Adrenal gland (tissue), 5 donors: ENCODE measurements around the gene SPATA9.

Source experiments
- POLR2A ChIP-seq, 2 donors: fragments of 450-650 bp; IDR thresholded peaks; one replicate each; pipeline ENCODE4 v1.6.1; 2017; ENCODE audit warnings: antibody characterized with exemption in 2 of 2, mild to moderate bottlenecking in 2 of 2, moderate library complexity in 1 of 2
- TF ChIP-seq, protein P1 (sequence below), 6 experiments: fragments of 450-650 bp in 4 of 6; fragments of 200-600 bp in 2 of 6; sonication (generic) in 1 of 6; IDR thresholded peaks; 1 replicate in 5 of 6; 2 replicates in 1 of 6; pipeline versions ENCODE4 v1.5.1 to v1.8.0; 2016 to 2021; ENCODE audit warnings: antibody characterized with exemption in 6 of 6, mild to moderate bottlenecking in 2 of 6, moderate library complexity in 1 of 6
- donor health status: DM: no; HTN: no; CAD: no.

DNA sequence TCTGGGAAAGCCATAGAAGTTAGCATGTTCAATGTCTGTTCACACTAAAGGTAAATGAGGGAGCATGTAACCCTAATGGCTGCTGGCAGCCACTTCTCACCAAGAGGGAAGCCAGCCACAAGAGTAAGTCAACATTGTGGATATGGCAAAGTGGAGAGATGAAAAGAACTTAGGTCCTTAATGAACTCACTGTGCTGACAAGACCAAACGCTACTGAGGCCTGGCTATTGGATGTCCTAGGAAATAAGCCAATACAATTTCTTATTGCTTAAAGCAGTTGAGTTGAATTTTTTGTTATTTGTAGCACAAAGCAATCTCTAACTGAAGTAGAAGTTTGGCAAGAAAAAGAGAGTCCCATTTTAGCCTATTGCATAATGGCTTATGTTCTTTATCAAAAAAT lies 56.1 kb downstream of the SPATA9 start:
- TF ChIP-seq, protein P1, sequence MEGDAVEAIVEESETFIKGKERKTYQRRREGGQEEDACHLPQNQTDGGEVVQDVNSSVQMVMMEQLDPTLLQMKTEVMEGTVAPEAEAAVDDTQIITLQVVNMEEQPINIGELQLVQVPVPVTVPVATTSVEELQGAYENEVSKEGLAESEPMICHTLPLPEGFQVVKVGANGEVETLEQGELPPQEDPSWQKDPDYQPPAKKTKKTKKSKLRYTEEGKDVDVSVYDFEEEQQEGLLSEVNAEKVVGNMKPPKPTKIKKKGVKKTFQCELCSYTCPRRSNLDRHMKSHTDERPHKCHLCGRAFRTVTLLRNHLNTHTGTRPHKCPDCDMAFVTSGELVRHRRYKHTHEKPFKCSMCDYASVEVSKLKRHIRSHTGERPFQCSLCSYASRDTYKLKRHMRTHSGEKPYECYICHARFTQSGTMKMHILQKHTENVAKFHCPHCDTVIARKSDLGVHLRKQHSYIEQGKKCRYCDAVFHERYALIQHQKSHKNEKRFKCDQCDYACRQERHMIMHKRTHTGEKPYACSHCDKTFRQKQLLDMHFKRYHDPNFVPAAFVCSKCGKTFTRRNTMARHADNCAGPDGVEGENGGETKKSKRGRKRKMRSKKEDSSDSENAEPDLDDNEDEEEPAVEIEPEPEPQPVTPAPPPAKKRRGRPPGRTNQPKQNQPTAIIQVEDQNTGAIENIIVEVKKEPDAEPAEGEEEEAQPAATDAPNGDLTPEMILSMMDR (IDR thresholded peaks at IDR 0.05) = no peak
- TF ChIP-seq POLR2A (IDR thresholded peaks at IDR 0.05) = no peak
